Tibial artery (tissue), 4 donors: ENCODE results near the gene BAZ2B.

Experiments used
- DNase-seq, 2 donors: peaks; one replicate each; pipeline ENCODE4 v3.0.0-alpha.2; 2019
- H3K27ac ChIP-seq, 2 donors: fragments of 200-600 bp; sonication (generic) in 1 of 2; 1 replicate in 1 of 2; 2 replicates in 1 of 2; pipeline ENCODE4 v1.5.1; 2018 to 2019; ENCODE audit warnings: mild to moderate bottlenecking in 1 of 2
- H3K27me3 ChIP-seq, 2 donors: fragments of 200-600 bp; sonication (generic) in 1 of 2; one replicate each; pipeline versions ENCODE4 v1.5.1 to v1.6.0; 2016 to 2019
- H3K36me3 ChIP-seq, 3 donors: fragments of 200-600 bp; sonication (generic) in 2 of 3; one replicate each; pipeline ENCODE4 v1.5.1; 2016 to 2019; ENCODE audit warnings: mild to moderate bottlenecking in 2 of 3
- H3K4me1 ChIP-seq, 4 donors: fragments of 200-600 bp; sonication (generic) in 2 of 4; 1 replicate in 3 of 4; 2 replicates in 1 of 4; pipeline ENCODE4 v1.5.1; 2016 to 2019
- H3K4me3 ChIP-seq, 2 donors: fragments of 200-600 bp; sonication (generic) in 1 of 2; 1 replicate in 1 of 2; 2 replicates in 1 of 2; pipeline ENCODE4 v1.5.1; 2018 to 2019; ENCODE audit warnings: mild to moderate bottlenecking in 2 of 2
- H3K9me3 ChIP-seq, 3 donors: fragments of 200-600 bp; sonication (generic) in 1 of 3; one replicate each; pipeline ENCODE4 v1.5.1; 2016 to 2019
- CTCF ChIP-seq, 2 experiments: fragments of 200-600 bp in 1 of 2; fragments of 450-650 bp in 1 of 2; IDR thresholded peaks; one replicate each; pipeline ENCODE4 v1.5.1; 2017 to 2019; ENCODE audit warnings: antibody characterized with exemption in 2 of 2, mild to moderate bottlenecking in 1 of 2, moderate library complexity in 1 of 2
- intact Hi-C: fragments of 100-400 bp; cut with DNase I; formaldehyde crosslinking; loops from one replicate; pipeline ENCODE4 v1.15.0; 2023; ENCODE audit warnings: low total_unique reads

Gene BAZ2B

GRCh38 chr2:159562248-159562647 is 54.1 kb downstream of the BAZ2B start:
- TF ChIP-seq CTCF (IDR thresholded peaks at IDR 0.05): no peak
- Histone ChIP-seq H3K4me1 (peaks cover 0 to 16% (median 6%) of the 10 kb centered on the region in 4 donors), H3K4me3 (no peak overlapping the region), H3K36me3 (no peaks in the 10 kb centered on the region), H3K27me3 (no peaks in the 10 kb centered on the region), H3K9me3 (no peaks in the 10 kb centered on the region), H3K27ac (no peak overlapping the region)
- intact Hi-C loops: no loop called here
- DNase-seq: no peak

GRCh38 chr2:159561786-159562185 is 54.6 kb downstream of the BAZ2B start:
- H3K9me3 ChIP-seq: no peaks in the 10 kb centered on the region
- no peaks in the 10 kb centered on the region for H3K36me3 ChIP-seq
- TF ChIP-seq CTCF (IDR thresholded peaks at IDR 0.05): no peak
- no peak overlapping the region for H3K4me3 ChIP-seq
- DNase-seq: no peak
- H3K27me3 ChIP-seq: no peaks in the 10 kb centered on the region
- H3K27ac ChIP-seq: no peak overlapping the region
- peaks cover 0 to 16% (median 6%) of the 10 kb centered on the region in 4 donors for H3K4me1 ChIP-seq
- intact Hi-C loops: no loop called here

- Histone ChIP-seq H3K27ac (no peak overlapping the region), H3K4me3 (no peak overlapping the region), H3K9me3 (no peaks in the 10 kb centered on the region), H3K4me1 (peaks cover 0 to 16% (median 6%) of the 10 kb centered on the region in 4 donors), H3K36me3 (no peaks in the 10 kb centered on the region), H3K27me3 (no peaks in the 10 kb centered on the region)
- intact Hi-C loops: no loop called here
- no peak for DNase-seq
- no peak for TF ChIP-seq CTCF (IDR thresholded peaks at IDR 0.05)
Measured at GRCh38 chr2:159561242-159561641, 55.1 kb downstream of the BAZ2B start.

- no peak for DNase-seq
- Histone ChIP-seq H3K27ac (peak overlapping the region in 1 of 2 donors; percentile 5), H3K4me3 (no peak overlapping the region), H3K9me3 (no peaks in the 10 kb centered on the region), H3K4me1 (peaks cover 0 to 16% (median 6%) of the 10 kb centered on the region in 4 donors), H3K36me3 (peaks cover 0 to 4% (median under 1%) of the 10 kb centered on the region in 3 donors), H3K27me3 (no peaks in the 10 kb centered on the region)
- intact Hi-C loops: no loop called here
- no peak for TF ChIP-seq CTCF (IDR thresholded peaks at IDR 0.05)
Measured at GRCh38 chr2:159559034-159559433, 57.3 kb downstream of the BAZ2B start.

GRCh38 chr2:159558479-159558878 is 57.9 kb downstream of the BAZ2B start:
- peak overlapping the region in 1 of 2 donors; percentile 24 for H3K27ac ChIP-seq
- H3K9me3 ChIP-seq: no peaks in the 10 kb centered on the region
- DNase-seq: no peak
- H3K27me3 ChIP-seq: no peaks in the 10 kb centered on the region
- no peak overlapping the region for H3K4me3 ChIP-seq
- peaks cover 0 to 4% (median 4%) of the 10 kb centered on the region in 3 donors for H3K36me3 ChIP-seq
- intact Hi-C loops: no loop called here
- H3K4me1 ChIP-seq: peaks cover 0 to 16% (median 6%) of the 10 kb centered on the region in 4 donors
- no peak for TF ChIP-seq CTCF (IDR thresholded peaks at IDR 0.05)
